CD4-positive, alpha-beta T cell (primary cell): ENCODE results near the gene AIFM1. TPM values are rescaled to one million over a fixed set of nuclear protein-coding genes. Genes with fewer than 3 reads are reported as not detected.
"Not testable (repeated sequence)": the region's sequence is repeated elsewhere in the genome, so short reads cannot be mapped to it uniquely, and the experiment has no call there.

Experiments used
- ATAC-seq: fragments of 200-7000 bp; cut with Tn5 transposase; one replicate; pipeline ENCODE4 v1.10.0; 2022; ENCODE audit warnings: mild to moderate bottlenecking; ENCODE audit not compliant: poor library complexity
- CTCF ChIA-PET: fragments of 350-600 bp; sonication (Branson Sonifier 250); formaldehyde crosslinking; loops from one replicate; lab custom pipeline; 2021; ENCODE audit warnings: antibody characterized with exemption, inconsistent platforms; lab: Charles Lee
- POLR2A ChIA-PET: fragments of 350-600 bp; sonication (Branson Sonifier 250); formaldehyde crosslinking; loops from one replicate; lab custom pipeline; 2021; ENCODE audit warnings: antibody characterized with exemption, inconsistent platforms; lab: Charles Lee
- DNase-seq, 14 experiments: peaks; one replicate each; pipeline ENCODE4 v3.0.0-alpha.2; 2013 to 2020; ENCODE audit warnings: mixed read lengths in 2 of 14
- H3K27ac ChIP-seq, 2 donors: one replicate each; pipeline versions ENCODE4 v1.5.1 to v1.7.0; 2013; ENCODE audit warnings: low read length in 2 of 2, low read depth in 1 of 2, mild to moderate bottlenecking in 1 of 2
- H3K27me3 ChIP-seq, 2 experiments: 1 replicate in 1 of 2; 2 replicates in 1 of 2; pipeline versions ENCODE4 v1.6.1 to v1.7.0; 2013; ENCODE audit warnings: low read length in 2 of 2, control low read depth in 1 of 2, mild to moderate bottlenecking in 1 of 2, moderate library complexity in 1 of 2; ENCODE audit not compliant: insufficient read depth in 2 of 2, control insufficient read depth in 1 of 2
- H3K36me3 ChIP-seq: one replicate; pipeline ENCODE4 v1.6.1; 2013; ENCODE audit warnings: low read length, control low read depth; ENCODE audit not compliant: insufficient read depth
- H3K4me1 ChIP-seq: one replicate; pipeline ENCODE4 v1.6.1; 2013; ENCODE audit warnings: low read length, control low read depth; ENCODE audit not compliant: insufficient read depth
- H3K4me3 ChIP-seq: one replicate; pipeline ENCODE4 v1.5.1; 2013; ENCODE audit warnings: mild to moderate bottlenecking, low read length, moderate library complexity
- H3K9me3 ChIP-seq, 2 experiments: 1 replicate in 1 of 2; 2 replicates in 1 of 2; pipeline versions ENCODE4 v1.6.1 to v1.7.0; 2013; ENCODE audit warnings: low read length in 2 of 2, mild to moderate bottlenecking in 2 of 2, control low read depth in 1 of 2, moderate library complexity in 1 of 2; ENCODE audit not compliant: control insufficient read depth in 1 of 2, insufficient read depth in 1 of 2
- H3K27ac Mint-ChIP-seq: one replicate; pipeline ENCODE4 v1.8.0; 2020; ENCODE audit warnings: mixed read lengths
- H3K27me3 Mint-ChIP-seq: one replicate; pipeline ENCODE4 v1.8.0; 2021; ENCODE audit warnings: mixed read lengths
- H3K36me3 Mint-ChIP-seq: one replicate; pipeline ENCODE4 v1.8.0; 2021; ENCODE audit warnings: low read depth, mixed read lengths
- H3K4me1 Mint-ChIP-seq: one replicate; pipeline ENCODE4 v1.8.0; 2021; ENCODE audit warnings: low read depth, mixed read lengths
- H3K4me3 Mint-ChIP-seq: one replicate; pipeline ENCODE4 v1.8.0; 2020; ENCODE audit warnings: mild to moderate bottlenecking, mixed read lengths
- H3K9me3 Mint-ChIP-seq: one replicate; pipeline ENCODE4 v1.8.0; 2020; ENCODE audit warnings: mixed read lengths
- CTCF ChIP-seq: fragments of 200-600 bp; IDR thresholded peaks from one replicate; pipeline ENCODE4 v1.8.0; 2022; ENCODE audit warnings: antibody characterized with exemption, mild to moderate bottlenecking
- intact Hi-C, 2 experiments: fragments of 100-400 bp; cut with DNase I in 1 of 2; cut with micrococcal nuclease in 1 of 2; formaldehyde crosslinking; loops; one replicate each; pipeline versions ENCODE4 v1.15.1 to v1.9.0; 2023 to 2025; cut with DNase I, micrococcal nuclease
- total RNA-seq, 174 experiments: library from RNA in 2 of 174; stranded (reverse) in 2 of 174; gene quantifications; one replicate each; pipeline ENCODE4 v1.2.3 and lab custom pipeline; 2021 to 2026

The AIFM1 gene
- total RNA-seq, 2 experiments from 2014 or later: 6.1 to 6.4 TPM

DNA sequence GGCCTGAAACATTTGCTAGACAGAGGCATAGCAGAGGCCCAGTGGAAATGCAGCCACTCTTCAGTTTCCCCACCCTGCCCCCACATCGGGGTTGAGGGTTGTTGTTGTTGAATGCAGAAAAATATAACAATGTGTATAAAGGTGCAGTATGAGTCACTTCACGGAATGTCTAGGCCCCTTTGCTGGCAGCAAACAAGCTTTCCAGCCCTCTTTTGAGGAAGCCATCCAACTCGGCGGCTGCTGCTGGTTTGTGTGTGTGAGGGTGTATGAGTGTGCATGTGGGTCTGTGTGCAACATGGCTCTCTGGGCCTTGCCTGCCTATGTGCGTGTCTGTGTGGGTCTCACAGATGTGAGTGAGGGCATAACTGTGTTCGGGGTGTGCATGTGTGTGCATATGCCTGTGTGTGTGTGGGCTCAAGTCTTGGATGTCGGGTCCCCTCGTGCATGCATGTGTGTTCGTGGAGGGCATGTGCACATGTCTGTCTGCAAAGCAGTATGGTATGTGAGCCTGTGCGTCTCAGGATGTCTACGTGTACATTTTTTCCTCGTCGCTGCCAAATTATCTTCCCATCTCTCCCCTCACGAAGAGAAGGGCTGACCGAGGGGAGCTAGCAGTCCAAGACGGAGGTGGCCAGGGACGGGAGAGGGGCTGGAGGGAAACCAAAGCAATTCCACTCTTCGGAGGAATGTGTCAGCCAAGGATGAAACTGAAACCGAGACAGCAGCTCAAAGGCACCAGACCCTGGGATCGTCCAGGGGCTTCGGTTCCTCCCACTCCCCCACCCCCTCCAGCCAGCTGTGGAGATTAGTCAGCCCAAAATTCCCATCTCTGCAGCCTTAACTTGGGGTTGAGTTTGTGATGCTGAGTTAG, 47.0 kb downstream of the AIFM1 start:
- Histone ChIP-seq H3K9me3 (no peaks in the 10 kb centered on the region), H3K27me3 (no peaks in the 10 kb centered on the region), H3K4me1 (peaks cover 31% of the 10 kb centered on the region), H3K4me3 (no peak overlapping the region), H3K27ac (no peak overlapping the region), H3K36me3 (no peaks in the 10 kb centered on the region)
- Mint-ChIP-seq H3K4me1 (peaks cover 5% of the 10 kb centered on the region), H3K27ac (no peak overlapping the region), H3K36me3 (no peaks in the 10 kb centered on the region), H3K4me3 (peak overlapping the region; percentile 56), H3K9me3 (no peaks in the 10 kb centered on the region), H3K27me3 (no peaks in the 10 kb centered on the region)
- intact Hi-C loops: no loop called here
- CTCF ChIA-PET: interaction anchor here (5.7 kb wide), 1 partner anchor 37 kb away, joined by 76 read pairs; no protein-coding TSS in a partner anchor
- POLR2A ChIA-PET: interaction anchor here (1.2 to 1.9 kb wide), 3 partner anchors 27 to 37 kb away, joined by 3 to 9 read pairs (median 3); no protein-coding TSS in a partner anchor
- ATAC-seq: no peak
- no peak for TF ChIP-seq CTCF
- DNase-seq: peak in 4 of 14 experiments; percentile 23 to 48 (median 28)

DNA sequence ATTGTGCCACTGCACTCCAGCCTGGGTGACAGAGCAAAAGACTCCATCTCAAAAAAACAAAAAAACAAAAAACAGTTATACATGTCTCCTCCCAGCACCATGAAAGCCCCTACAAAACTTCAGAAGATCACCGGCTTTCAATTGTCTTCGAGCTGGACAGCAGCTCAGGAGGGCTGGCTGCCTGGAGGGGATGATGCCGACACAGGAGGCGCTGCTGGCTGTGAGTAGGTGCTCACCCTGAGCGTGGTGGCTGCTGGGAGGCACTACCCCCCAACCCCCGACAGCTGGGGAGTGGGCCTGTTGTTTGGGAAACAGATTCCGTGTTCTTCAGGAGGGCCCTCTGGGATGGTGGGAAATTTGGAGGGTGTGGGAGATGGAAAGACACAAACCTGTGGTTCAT, 48.5 kb downstream of the AIFM1 start:
- peaks cover 5% of the 10 kb centered on the region for H3K4me1 Mint-ChIP-seq
- DNase-seq: no peak

GRCh38 chrX:130115119-130115885, 50.3 kb downstream of the AIFM1 start:
- H3K36me3 ChIP-seq, H3K9me3 Mint-ChIP-seq, H3K4me3 Mint-ChIP-seq, H3K27me3 Mint-ChIP-seq, H3K4me1 Mint-ChIP-seq, H3K27ac ChIP-seq, ATAC-seq, H3K9me3 ChIP-seq, DNase-seq, H3K27ac Mint-ChIP-seq, H3K4me3 ChIP-seq, H3K36me3 Mint-ChIP-seq, intact Hi-C loops, H3K27me3 ChIP-seq, POLR2A ChIA-PET: not testable (repeated sequence)
- H3K4me1 ChIP-seq: peaks cover 28% of the 10 kb centered on the region
- CTCF ChIA-PET: interaction anchor here (1.3 kb wide), 1 partner anchor 28 kb away, joined by 3 read pairs; no protein-coding TSS in a partner anchor

More for the DNA sequence above, 48.5 kb downstream of the AIFM1 start:
- Mint-ChIP-seq H3K9me3 (no peaks in the 10 kb centered on the region), H3K27ac (no peak overlapping the region), H3K27me3 (no peaks in the 10 kb centered on the region), H3K4me3 (no peak overlapping the region), H3K36me3 (no peaks in the 10 kb centered on the region)
- H3K4me1 ChIP-seq: peaks cover 31% of the 10 kb centered on the region
- intact Hi-C loops: no loop called here
- H3K27me3 ChIP-seq: no peaks in the 10 kb centered on the region
- TF ChIP-seq CTCF: no peak
- no peaks in the 10 kb centered on the region for H3K9me3 ChIP-seq
- ChIA-PET POLR2A (no interaction called here), CTCF (interaction anchor here (1.5 to 5.7 kb wide), 2 partner anchors 35 to 56 kb away, joined by 4 to 76 read pairs; no protein-coding TSS in a partner anchor)
- H3K36me3 ChIP-seq: no peaks in the 10 kb centered on the region
- no peak overlapping the region for H3K27ac ChIP-seq
- no peak for ATAC-seq
- H3K4me3 ChIP-seq: no peak overlapping the region
